ENCODE measurements around the gene GALNT2. TPM values are rescaled to one million over a fixed set of nuclear protein-coding genes. Genes with fewer than 3 reads are reported as not detected.

Gene GALNT2
- 54.6 and 62.5 TPM in 2 replicates for total RNA-seq (2014; rRNA removed; shearing (Covaris generic))

GRCh38 chr1:230066466-230067404 is at the start of gene GALNT2:
TSS of gene GALNT2 (plus strand) at chr1:230067238. CDS start at chr1:230067281, 43 bp downstream.
- H3K9me3 ChIP-seq (replicated peaks) = no peaks in the 10 kb centered on the region; the same call in 1 of the 2 replicates
- peak within 1 kb of the TSS; percentile 77 for H3K4me3 ChIP-seq
- no peaks in the 10 kb centered on the region for H3K27me3 ChIP-seq (replicated peaks)
- peaks cover 8% of the 10 kb centered on the region; the same call in 1 of the 2 replicates for H3K36me3 ChIP-seq
- DNase-seq (ENCODE audit: low read depth in 1 of 2, low spot score in 2 of 2) = peak; percentile 80 to 87
- peak within 1 kb of the TSS; percentile 60 for H3K27ac ChIP-seq
- peaks cover 24% of the 10 kb centered on the region for H3K4me1 ChIP-seq (replicated peaks)

GRCh38 chr1:230020451-230020850 is 46.6 kb upstream of the GALNT2 start:
- H3K4me1 ChIP-seq (replicated peaks) = no peaks in the 10 kb centered on the region
- no peak overlapping the region for H3K4me3 ChIP-seq
- no peaks in the 10 kb centered on the region for H3K9me3 ChIP-seq (replicated peaks)
- DNase-seq (ENCODE audit: low read depth in 1 of 2, low spot score in 2 of 2) = no peak
- H3K36me3 ChIP-seq = no peaks in the 10 kb centered on the region
- no peaks in the 10 kb centered on the region for H3K27me3 ChIP-seq (replicated peaks)
- no peak overlapping the region for H3K27ac ChIP-seq

- no peaks in the 10 kb centered on the region for H3K9me3 ChIP-seq (replicated peaks)
- DNase-seq (ENCODE audit: low read depth in 1 of 2, low spot score in 2 of 2) = no peak
- no peak overlapping the region for H3K4me3 ChIP-seq
- no peaks in the 10 kb centered on the region for H3K4me1 ChIP-seq (replicated peaks)
- H3K27me3 ChIP-seq (replicated peaks) = no peaks in the 10 kb centered on the region
- H3K36me3 ChIP-seq = no peaks in the 10 kb centered on the region
- H3K27ac ChIP-seq = no peak overlapping the region
These were observed 44.2 kb upstream of the GALNT2 start for GRCh38 chr1:230022666-230023380.

GRCh38 chr1:230025686-230026085 is 41.4 kb upstream of the GALNT2 start:
- no peaks in the 10 kb centered on the region for H3K4me1 ChIP-seq (replicated peaks)
- DNase-seq (ENCODE audit: low read depth in 1 of 2, low spot score in 2 of 2) = no peak
- no peak overlapping the region for H3K4me3 ChIP-seq
- no peak overlapping the region for H3K27ac ChIP-seq
- no peaks in the 10 kb centered on the region for H3K36me3 ChIP-seq
- H3K27me3 ChIP-seq (replicated peaks) = no peaks in the 10 kb centered on the region
- no peaks in the 10 kb centered on the region for H3K9me3 ChIP-seq (replicated peaks)

GRCh38 chr1:230026139-230026538 is 40.9 kb upstream of the GALNT2 start:
- no peaks in the 10 kb centered on the region for H3K27me3 ChIP-seq (replicated peaks)
- DNase-seq (ENCODE audit: low read depth in 1 of 2, low spot score in 2 of 2) = no peak
- no peak overlapping the region for H3K27ac ChIP-seq
- H3K4me3 ChIP-seq = no peak overlapping the region
- no peaks in the 10 kb centered on the region for H3K36me3 ChIP-seq
- H3K4me1 ChIP-seq (replicated peaks) = no peaks in the 10 kb centered on the region
- H3K9me3 ChIP-seq (replicated peaks) = no peaks in the 10 kb centered on the region

- DNase-seq (ENCODE audit: low read depth in 1 of 2, low spot score in 2 of 2) = no peak
- Histone ChIP-seq H3K27ac (no peak overlapping the region), H3K27me3 (replicated peaks) (no peaks in the 10 kb centered on the region), H3K9me3 (replicated peaks) (no peaks in the 10 kb centered on the region), H3K4me3 (no peak overlapping the region), H3K4me1 (replicated peaks) (no peaks in the 10 kb centered on the region), H3K36me3 (no peaks in the 10 kb centered on the region)
These were observed 40.5 kb upstream of the GALNT2 start for GRCh38 chr1:230026572-230026971.

GRCh38 chr1:230028602-230029223 is 38.3 kb upstream of the GALNT2 start:
- no peaks in the 10 kb centered on the region for H3K27me3 ChIP-seq (replicated peaks)
- H3K36me3 ChIP-seq = no peaks in the 10 kb centered on the region
- no peak overlapping the region for H3K27ac ChIP-seq
- no peak for DNase-seq (ENCODE audit: low read depth in 1 of 2, low spot score in 2 of 2)
- no peak overlapping the region for H3K4me3 ChIP-seq
- H3K9me3 ChIP-seq (replicated peaks) = no peaks in the 10 kb centered on the region
- H3K4me1 ChIP-seq (replicated peaks) = no peaks in the 10 kb centered on the region

- H3K9me3 ChIP-seq (replicated peaks) = no peaks in the 10 kb centered on the region
- H3K27me3 ChIP-seq (replicated peaks) = no peaks in the 10 kb centered on the region
- no peaks in the 10 kb centered on the region for H3K4me1 ChIP-seq (replicated peaks)
- no peak overlapping the region for H3K4me3 ChIP-seq
- no peak overlapping the region for H3K27ac ChIP-seq
- no peaks in the 10 kb centered on the region for H3K36me3 ChIP-seq
- no peak for DNase-seq (ENCODE audit: low read depth in 1 of 2, low spot score in 2 of 2)
These were observed 37.6 kb upstream of the GALNT2 start for GRCh38 chr1:230029244-230029941.

- H3K4me1 ChIP-seq (replicated peaks) = no peaks in the 10 kb centered on the region
These were observed 36.8 kb upstream of the GALNT2 start for GRCh38 chr1:230030122-230030821.

GRCh38 chr1:230031131-230031530 is 35.9 kb upstream of the GALNT2 start:
- Histone ChIP-seq H3K36me3 (no peaks in the 10 kb centered on the region), H3K4me3 (no peak overlapping the region), H3K27me3 (replicated peaks) (no peaks in the 10 kb centered on the region), H3K4me1 (replicated peaks) (no peaks in the 10 kb centered on the region), H3K27ac (no peak overlapping the region), H3K9me3 (replicated peaks) (0 out of 2 replicates have a peak, but pooled peaks cover 2% of the 10 kb centered on the region)
- DNase-seq (ENCODE audit: low read depth in 1 of 2, low spot score in 2 of 2) = no peak

More at GRCh38 chr1:230030122-230030821, 36.8 kb upstream of the GALNT2 start:
- H3K9me3 ChIP-seq (replicated peaks) = no peaks in the 10 kb centered on the region
- H3K36me3 ChIP-seq = no peaks in the 10 kb centered on the region
- DNase-seq (ENCODE audit: low read depth in 1 of 2, low spot score in 2 of 2) = no peak
- H3K4me3 ChIP-seq = no peak overlapping the region
- no peaks in the 10 kb centered on the region for H3K27me3 ChIP-seq (replicated peaks)
- no peak overlapping the region for H3K27ac ChIP-seq

GRCh38 chr1:230032516-230033281 is 34.3 kb upstream of the GALNT2 start:
- no peaks in the 10 kb centered on the region for H3K27me3 ChIP-seq (replicated peaks)
- DNase-seq (ENCODE audit: low read depth in 1 of 2, low spot score in 2 of 2) = no peak
- no peaks in the 10 kb centered on the region for H3K36me3 ChIP-seq
- no peak overlapping the region for H3K4me3 ChIP-seq
- 0 out of 2 replicates have a peak, but pooled peaks cover 2% of the 10 kb centered on the region for H3K9me3 ChIP-seq (replicated peaks)
- no peak overlapping the region for H3K27ac ChIP-seq
- no peaks in the 10 kb centered on the region for H3K4me1 ChIP-seq (replicated peaks)

GRCh38 chr1:230037261-230037660 is 29.8 kb upstream of the GALNT2 start:
- Histone ChIP-seq H3K27ac (no peak overlapping the region), H3K4me3 (no peak overlapping the region), H3K9me3 (replicated peaks) (0 out of 2 replicates have a peak, but pooled peaks cover 2% of the 10 kb centered on the region), H3K27me3 (replicated peaks) (no peaks in the 10 kb centered on the region), H3K36me3 (no peaks in the 10 kb centered on the region), H3K4me1 (replicated peaks) (no peaks in the 10 kb centered on the region)
- DNase-seq (ENCODE audit: low read depth in 1 of 2, low spot score in 2 of 2) = no peak

Measured in SJSA1 (cell line).